Measurements from ENCODE around the gene MXD3.

Gene MXD3

GRCh38 chr5:177334781-177335700, 23.3 kb upstream of the MXD3 start:
- no peak for DNase-seq
- Histone ChIP-seq H3K9me3 (no peaks in the 10 kb centered on the region), H3K27ac (no peak overlapping the region), H3K27me3 (no peaks in the 10 kb centered on the region), H3K36me3 (peaks cover 59 to 98% (median 83%) of the 10 kb centered on the region in 3 donors), H3K4me1 (peaks cover 0 to 10% (median 0%) of the 10 kb centered on the region in 4 donors), H3K4me3 (no peak overlapping the region)
- no peak for TF ChIP-seq CTCF (IDR thresholded peaks at IDR 0.05)
- intact Hi-C loops (cut with DNase I; ENCODE audit: low total_unique reads), result loop anchor here (1.0 kb wide), 1 partner anchor 12 kb away; no protein-coding TSS in a partner anchor

GRCh38 chr5:177334155-177334551, 22.5 kb upstream of the MXD3 start:
- H3K4me3 ChIP-seq, result no peak overlapping the region
- H3K27ac ChIP-seq, result no peak overlapping the region
- no peaks in the 10 kb centered on the region for H3K9me3 ChIP-seq
- no peak for DNase-seq
- peaks cover 59 to 100% (median 86%) of the 10 kb centered on the region in 3 donors for H3K36me3 ChIP-seq
- TF ChIP-seq CTCF (IDR thresholded peaks at IDR 0.05), result no peak
- intact Hi-C loops (cut with DNase I; ENCODE audit: low total_unique reads), result loop anchor here (1.0 kb wide), 1 partner anchor 11 kb away; no protein-coding TSS in a partner anchor
- peaks cover 0 to 8% (median 0%) of the 10 kb centered on the region in 4 donors for H3K4me1 ChIP-seq
- no peaks in the 10 kb centered on the region for H3K27me3 ChIP-seq

DNA sequence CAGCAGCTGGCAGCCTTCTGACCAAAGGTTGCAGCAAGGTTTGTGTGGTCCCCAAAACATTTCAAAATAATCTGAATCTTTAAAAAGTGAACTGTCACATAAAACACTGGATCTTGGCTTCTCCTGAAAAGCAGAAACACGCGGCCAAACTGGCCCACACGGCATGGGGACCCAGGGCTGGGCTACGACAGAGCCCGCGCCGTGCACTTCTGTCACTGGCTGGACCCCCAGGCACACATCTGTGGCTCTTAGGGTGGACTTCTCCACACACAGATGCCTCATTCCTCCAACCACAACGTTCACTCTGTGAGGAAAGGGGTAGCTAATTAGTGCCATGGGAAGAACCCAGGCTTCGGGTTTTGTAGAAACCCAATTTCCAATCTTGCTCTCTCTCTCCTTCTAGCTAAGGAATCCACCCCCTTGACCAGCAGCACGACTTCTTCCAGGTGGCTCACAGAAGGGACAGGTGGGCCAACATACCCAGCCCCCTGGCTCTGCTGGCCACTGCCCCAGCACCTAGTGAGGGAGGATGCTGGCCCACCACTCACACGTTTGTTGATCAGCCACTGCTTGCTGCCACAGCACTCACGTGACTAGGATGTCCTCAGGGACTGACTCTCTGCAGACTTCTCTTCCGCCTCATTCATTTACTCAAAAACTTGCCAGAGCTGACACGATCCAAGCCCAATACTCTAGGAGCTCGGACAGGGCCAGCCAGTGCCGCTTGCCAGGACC, 21.9 kb upstream of the MXD3 start:
- no peaks in the 10 kb centered on the region for H3K9me3 ChIP-seq
- no peak for DNase-seq
- intact Hi-C loops (cut with DNase I; ENCODE audit: low total_unique reads), result loop anchor here (1.0 kb wide), 1 partner anchor 10 kb away; no protein-coding TSS in a partner anchor
- H3K27me3 ChIP-seq, result no peaks in the 10 kb centered on the region
- H3K4me3 ChIP-seq, result no peak overlapping the region
- peaks cover 59 to 100% (median 84%) of the 10 kb centered on the region in 3 donors for H3K36me3 ChIP-seq
- no peak for TF ChIP-seq CTCF (IDR thresholded peaks at IDR 0.05)
- no peak overlapping the region for H3K27ac ChIP-seq
- peaks cover 0 to 3% (median 0%) of the 10 kb centered on the region in 4 donors for H3K4me1 ChIP-seq

- no peak for TF ChIP-seq CTCF (IDR thresholded peaks at IDR 0.05)
- DNase-seq, result no peak
- H3K27me3 ChIP-seq, result no peaks in the 10 kb centered on the region
- peaks cover 0 to 4% (median 1%) of the 10 kb centered on the region in 4 donors for H3K4me1 ChIP-seq
- H3K36me3 ChIP-seq, result peaks cover 58 to 100% (median 77%) of the 10 kb centered on the region in 3 donors
- no peak overlapping the region for H3K27ac ChIP-seq
- intact Hi-C loops (cut with DNase I; ENCODE audit: low total_unique reads), result no loop called here
- no peaks in the 10 kb centered on the region for H3K9me3 ChIP-seq
- H3K4me3 ChIP-seq, result no peak overlapping the region
These were observed 21.2 kb upstream of the MXD3 start for GRCh38 chr5:177332896-177333260.

DNA sequence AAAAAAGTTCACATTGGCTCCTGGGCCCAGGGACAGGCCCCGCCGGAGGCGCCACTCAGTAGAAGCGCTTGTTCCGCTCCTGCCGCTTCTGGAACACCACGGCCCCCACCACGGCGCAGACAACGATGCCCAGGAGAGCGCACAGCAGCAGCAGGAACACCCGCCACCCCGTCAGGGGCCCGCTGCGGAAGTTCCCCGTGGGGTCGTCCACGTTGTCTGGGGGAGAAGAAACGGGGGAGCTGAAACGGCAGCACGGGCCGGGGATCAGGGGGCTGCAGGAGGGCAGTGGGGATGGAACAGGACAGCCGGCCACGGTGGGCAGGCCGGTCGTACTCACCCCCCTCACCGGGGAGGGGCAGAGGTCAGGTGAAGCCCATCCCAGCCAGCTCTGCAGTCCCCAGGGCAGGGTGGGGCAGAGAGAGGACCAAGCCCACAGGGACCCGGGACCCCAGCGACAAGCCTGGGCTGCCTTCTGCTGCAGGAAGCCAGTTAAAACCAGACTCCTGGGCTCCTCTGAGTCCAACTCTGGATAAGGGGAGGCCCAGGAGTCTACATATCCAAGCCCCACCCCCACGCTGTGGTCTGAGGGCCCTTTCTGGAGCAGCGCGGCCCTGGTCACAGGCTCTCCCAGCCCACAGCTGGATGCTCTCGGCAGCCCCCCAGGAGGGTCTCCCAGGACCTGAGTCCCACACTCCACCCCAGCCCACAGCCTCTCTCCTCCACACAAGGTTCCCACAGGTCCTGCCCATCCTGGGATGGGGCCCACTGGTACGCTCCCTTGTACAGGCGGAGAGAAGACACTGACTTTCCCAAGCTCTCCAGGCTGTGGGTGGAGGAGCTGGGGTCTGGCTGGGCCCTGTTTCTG, 20.6 kb upstream of the MXD3 start:
- H3K27me3 ChIP-seq, result no peaks in the 10 kb centered on the region
- H3K4me1 ChIP-seq, result peaks cover 0 to 4% (median 1%) of the 10 kb centered on the region in 4 donors
- intact Hi-C loops (cut with DNase I; ENCODE audit: low total_unique reads), result no loop called here
- H3K9me3 ChIP-seq, result no peaks in the 10 kb centered on the region
- no peak for DNase-seq
- H3K27ac ChIP-seq, result no peak overlapping the region
- no peak overlapping the region for H3K4me3 ChIP-seq
- TF ChIP-seq CTCF (IDR thresholded peaks at IDR 0.05), result no peak
- H3K36me3 ChIP-seq, result peaks cover 52 to 100% (median 71%) of the 10 kb centered on the region in 3 donors

Measured in tibial artery (tissue), 4 donors.